Stimulated activated naive CD4-positive, alpha-beta T cell (primary cell): ENCODE results near the gene WASF2.
"Not testable (repeated sequence)": the region's sequence is repeated elsewhere in the genome, so short reads cannot be mapped to it uniquely, and the experiment has no call there.

Experiments used
- DNase-seq, 6 experiments: peaks; one replicate each; lab custom pipeline; 2025; lab: John Stamatoyannopoulos, UW

WASF2 gene

GRCh38 chr1:27501159-27501558 lies 11.2 kb upstream of the WASF2 start:
- DNase-seq, result not testable (repeated sequence)

GRCh38 chr1:27499142-27499541 lies 9.2 kb upstream of the WASF2 start:
- no peak for DNase-seq

- no peak for DNase-seq
Measured at GRCh38 chr1:27496604-27497155, 6.7 kb upstream of the WASF2 start.

- no peak for DNase-seq
Measured at GRCh38 chr1:27492796-27493195, 2.8 kb upstream of the WASF2 start.

- DNase-seq, result no peak
Measured at GRCh38 chr1:27491748-27492700, 2.1 kb upstream of the WASF2 start.

GRCh38 chr1:27489501-27489972 lies 430 bp downstream of the WASF2 start:
- peak in 3 of 6 experiments; percentile 35 to 62 (median 58) for DNase-seq

GRCh38 chr1:27487966-27488884 lies 1.7 kb downstream of the WASF2 start:
- peak in 2 of 6 experiments; percentile 25 to 38 for DNase-seq

GRCh38 chr1:27485363-27485762 lies 4.6 kb downstream of the WASF2 start:
- DNase-seq, result no peak

GRCh38 chr1:27483659-27484058 lies 6.3 kb downstream of the WASF2 start:
- DNase-seq, result no peak

GRCh38 chr1:27481994-27482620 lies 7.9 kb downstream of the WASF2 start:
- no peak for DNase-seq

- no peak for DNase-seq
Measured at GRCh38 chr1:27478098-27478497, 11.9 kb downstream of the WASF2 start.

- DNase-seq, result no peak
Measured at GRCh38 chr1:27476237-27476636, 13.7 kb downstream of the WASF2 start.

- DNase-seq, result no peak
Measured at GRCh38 chr1:27475720-27476119, 14.2 kb downstream of the WASF2 start.

GRCh38 chr1:27473755-27474154 lies 16.2 kb downstream of the WASF2 start:
- DNase-seq, result peak in 2 of 6 experiments; percentile 11 to 13

GRCh38 chr1:27472098-27472497 lies 17.9 kb downstream of the WASF2 start:
- DNase-seq, result not testable (repeated sequence)

- DNase-seq, result no peak
Measured at GRCh38 chr1:27471477-27471876, 18.5 kb downstream of the WASF2 start.

GRCh38 chr1:27469334-27469733 lies 20.6 kb downstream of the WASF2 start:
- no peak for DNase-seq

- DNase-seq, result not testable (repeated sequence)
Measured at GRCh38 chr1:27468378-27468777, 21.6 kb downstream of the WASF2 start.

- no peak for DNase-seq
Measured at GRCh38 chr1:27464926-27465647, 24.9 kb downstream of the WASF2 start.

GRCh38 chr1:27463916-27464315 lies 26.1 kb downstream of the WASF2 start:
- DNase-seq, result not testable (repeated sequence)

- not testable (repeated sequence) for DNase-seq
Measured at GRCh38 chr1:27458521-27458920, 31.4 kb downstream of the WASF2 start.
